ENCODE measurements around the gene CTSE. TPM values are rescaled to one million over a fixed set of nuclear protein-coding genes. Genes with fewer than 3 reads are reported as not detected.
"Not testable (repeated sequence)": the region's sequence is repeated elsewhere in the genome, so short reads cannot be mapped to it uniquely, and the experiment has no call there.

The CTSE gene
- polyA plus RNA-seq, result not detected

- Mint-ChIP-seq H3K27ac (no peak within 1 kb of the TSS), H3K9me3 (no peaks in the 10 kb centered on the region), H3K4me3 (peak within 1 kb of the TSS in 1 of 4 donors; percentile 41), H3K36me3 (peaks cover 6% of the 10 kb centered on the region), H3K4me1 (no peaks in the 10 kb centered on the region), H3K27me3 (no peaks in the 10 kb centered on the region)
Observed at GRCh38 chr1:206023695-206024094, at the start of gene CTSE. CTSE (minus strand) TSS chr1:206023895; CDS start chr1:206023791, 104 bp downstream.

GRCh38 chr1:206070627-206071304, 47.1 kb upstream of the CTSE start:
- Mint-ChIP-seq H3K4me3 (no peak overlapping the region), H3K27ac (peak overlapping the region in 1 of 3 donors; percentile 63), H3K4me1 (peaks cover 30 to 32% (median 31%) of the 10 kb centered on the region in 3 donors), H3K9me3 (no peaks in the 10 kb centered on the region), H3K36me3 (peaks cover 6% of the 10 kb centered on the region), H3K27me3 (no peaks in the 10 kb centered on the region)

- Mint-ChIP-seq H3K27ac (peak overlapping the region in 2 of 3 donors; percentile 85 to 96), H3K27me3 (no peaks in the 10 kb centered on the region), H3K9me3 (no peaks in the 10 kb centered on the region), H3K4me3 (peak overlapping the region in 3 of 4 donors; percentile 67 to 84 (median 74)), H3K36me3 (peaks cover 4% of the 10 kb centered on the region), H3K4me1 (peaks cover 27 to 30% (median 28%) of the 10 kb centered on the region in 3 donors)
Observed at GRCh38 chr1:206068314-206068713, 44.6 kb upstream of the CTSE start.

- Mint-ChIP-seq H3K27ac (peak overlapping the region; percentile 85 to 96 (median 91)), H3K27me3 (no peaks in the 10 kb centered on the region), H3K36me3 (peaks cover 6% of the 10 kb centered on the region), H3K4me1 (peaks cover 28 to 35% (median 30%) of the 10 kb centered on the region in 3 donors), H3K9me3 (peaks cover 0 to 3% (median 0%) of the 10 kb centered on the region in 3 donors), H3K4me3 (peak overlapping the region; percentile 49 to 84 (median 70))
Observed at GRCh38 chr1:206067486-206068227, 44.0 kb upstream of the CTSE start.

- peaks cover 0 to 3% (median 0%) of the 10 kb centered on the region in 3 donors for H3K9me3 Mint-ChIP-seq
- H3K4me1 Mint-ChIP-seq, result peaks cover 28 to 35% (median 29%) of the 10 kb centered on the region in 3 donors
- peaks cover 6% of the 10 kb centered on the region for H3K36me3 Mint-ChIP-seq
- H3K4me3 Mint-ChIP-seq, result peak overlapping the region; percentile 44 to 83 (median 62)
- H3K27ac Mint-ChIP-seq, result peak overlapping the region; percentile 85 to 96 (median 91)
- no peaks in the 10 kb centered on the region for H3K27me3 Mint-ChIP-seq
Observed at GRCh38 chr1:206066479-206067171, 42.9 kb upstream of the CTSE start.

- H3K36me3 Mint-ChIP-seq, result peaks cover 6% of the 10 kb centered on the region
- H3K27ac Mint-ChIP-seq, result peak overlapping the region; percentile 39 to 63 (median 59)
- no peaks in the 10 kb centered on the region for H3K27me3 Mint-ChIP-seq
- H3K4me3 Mint-ChIP-seq, result peak overlapping the region in 2 of 4 donors; percentile 2 to 74
- H3K9me3 Mint-ChIP-seq, result peaks cover 0 to 3% (median 0%) of the 10 kb centered on the region in 3 donors
- peaks cover 29 to 35% (median 30%) of the 10 kb centered on the region in 3 donors for H3K4me1 Mint-ChIP-seq
Observed at GRCh38 chr1:206065547-206066145, 42.0 kb upstream of the CTSE start.

GRCh38 chr1:206064501-206064900, 40.8 kb upstream of the CTSE start:
- not testable (repeated sequence) for H3K27me3 Mint-ChIP-seq

GRCh38 chr1:206064001-206064400, 40.3 kb upstream of the CTSE start:
- H3K27me3 Mint-ChIP-seq, H3K9me3 Mint-ChIP-seq, H3K4me3 Mint-ChIP-seq, H3K36me3 Mint-ChIP-seq, H3K27ac Mint-ChIP-seq: not testable (repeated sequence)
- peaks cover 42 to 49% (median 43%) of the 10 kb centered on the region in 3 donors for H3K4me1 Mint-ChIP-seq

More at GRCh38 chr1:206064501-206064900, 40.8 kb upstream of the CTSE start:
- Mint-ChIP-seq H3K4me3 (peak overlapping the region in 1 of 4 donors; percentile 12), H3K4me1 (peaks cover 38 to 44% (median 38%) of the 10 kb centered on the region in 3 donors)
- not testable (repeated sequence) for H3K36me3 Mint-ChIP-seq, H3K9me3 Mint-ChIP-seq, H3K27ac Mint-ChIP-seq

GRCh38 chr1:206062464-206062863, 38.8 kb upstream of the CTSE start:
- Mint-ChIP-seq H3K27ac (peak overlapping the region in 2 of 3 donors; percentile 78 to 84), H3K27me3 (no peaks in the 10 kb centered on the region), H3K9me3 (peaks cover 0 to 3% (median 0%) of the 10 kb centered on the region in 3 donors), H3K4me1 (peaks cover 43 to 51% (median 46%) of the 10 kb centered on the region in 3 donors), H3K36me3 (peaks cover 9% of the 10 kb centered on the region), H3K4me3 (no peak overlapping the region)

- Mint-ChIP-seq H3K36me3 (peaks cover 13% of the 10 kb centered on the region), H3K4me3 (no peak overlapping the region), H3K9me3 (peaks cover 0 to 3% (median 0%) of the 10 kb centered on the region in 3 donors), H3K4me1 (peaks cover 45 to 50% (median 45%) of the 10 kb centered on the region in 3 donors), H3K27ac (peak overlapping the region in 2 of 3 donors; percentile 41 to 91), H3K27me3 (no peaks in the 10 kb centered on the region)
Observed at GRCh38 chr1:206060844-206061243, 37.1 kb upstream of the CTSE start.

GRCh38 chr1:206059355-206059915, 35.7 kb upstream of the CTSE start:
- no peaks in the 10 kb centered on the region for H3K27me3 Mint-ChIP-seq
- peak overlapping the region; percentile 88 to 91 (median 89) for H3K27ac Mint-ChIP-seq
- H3K36me3 Mint-ChIP-seq, result peaks cover 11% of the 10 kb centered on the region
- peaks cover 0 to 3% (median 0%) of the 10 kb centered on the region in 3 donors for H3K9me3 Mint-ChIP-seq
- H3K4me1 Mint-ChIP-seq, result peaks cover 53 to 54% (median 53%) of the 10 kb centered on the region in 3 donors
- H3K4me3 Mint-ChIP-seq, result peak overlapping the region in 2 of 4 donors; percentile 22 to 61

GRCh38 chr1:206058927-206059292, 35.2 kb upstream of the CTSE start:
- peaks cover 0 to 3% (median 0%) of the 10 kb centered on the region in 3 donors for H3K9me3 Mint-ChIP-seq
- H3K4me3 Mint-ChIP-seq, result peak overlapping the region in 2 of 4 donors; percentile 61 to 88
- H3K4me1 Mint-ChIP-seq, result peaks cover 56 to 57% (median 57%) of the 10 kb centered on the region in 3 donors
- no peaks in the 10 kb centered on the region for H3K27me3 Mint-ChIP-seq
- peaks cover 11% of the 10 kb centered on the region for H3K36me3 Mint-ChIP-seq
- peak overlapping the region; percentile 88 to 91 (median 89) for H3K27ac Mint-ChIP-seq

GRCh38 chr1:206058289-206058926, 34.7 kb upstream of the CTSE start:
- not testable (repeated sequence) for H3K9me3 Mint-ChIP-seq, H3K27me3 Mint-ChIP-seq
- Mint-ChIP-seq H3K4me3 (peak overlapping the region; percentile 19 to 88 (median 73)), H3K36me3 (peaks cover 11% of the 10 kb centered on the region), H3K4me1 (peaks cover 61% of the 10 kb centered on the region in 3 donors), H3K27ac (peak overlapping the region; percentile 89 to 97 (median 91))

Data from IgD-negative memory B cell (primary cell).